ENCODE data around the gene TRABD. TPM values are rescaled to one million over a fixed set of nuclear protein-coding genes. Genes with fewer than 3 reads are reported as not detected.

TRABD gene
- total RNA-seq, 1 experiment from 2014 or later: 55.7 TPM

- Histone ChIP-seq H3K9me3 (ENCODE audit: control insufficient read depth, insufficient read depth, low read depth, low read length) (no peaks in the 10 kb centered on the region), H3K4me1 (ENCODE audit: control insufficient read depth, insufficient read depth, low read length) (no peaks in the 10 kb centered on the region), H3K27me3 (ENCODE audit: control insufficient read depth, insufficient read depth, low read length) (no peaks in the 10 kb centered on the region), H3K4me3 (ENCODE audit: low read depth in 2 of 2, low read length in 2 of 2) (no peak overlapping the region), H3K36me3 (ENCODE audit: control insufficient read depth, insufficient read depth, low read length) (no peaks in the 10 kb centered on the region), H3K27ac (ENCODE audit: low read length) (no peak overlapping the region)
- intact Hi-C loops (cut with micrococcal nuclease; ENCODE audit: unreplicated experiment): no loop called here
- no peak for ATAC-seq
- in situ Hi-C loops (cut with HindIII; ENCODE audit: low pct_unique_long_range_greater_than_20kb, low sequenced_read_pairs): no loop called here
- no TSS peak for BruUV-seq (replicated peaks)
- TF ChIP-seq SIN3A (IDR thresholded peaks at IDR 0.05; ENCODE audit: borderline replicate concordance, insufficient read depth, low read depth, low read length) (no peak), TCF7L2 (IDR thresholded peaks at IDR 0.05; ENCODE audit: low read depth, low read length) (no peak), REST (IDR thresholded peaks at IDR 0.05; ENCODE audit: insufficient read depth in 1 of 2, low read depth in 2 of 2, low read length in 1 of 2) (no peak), CTCF (IDR thresholded peaks at IDR 0.05) (no peak), POLR2AphosphoS5 (IDR thresholded peaks at IDR 0.05; ENCODE audit: low read depth, low read length) (no peak)
- ChIA-PET POLR2A (no interaction called here), CTCF (no interaction called here)
- DNase-seq (ENCODE audit: low read depth, low spot score): no peak
Observed at GRCh38 chr22:50174382-50175190, 11.1 kb upstream of the TRABD start.

GRCh38 chr22:50175191-50175461, 10.6 kb upstream of the TRABD start:
- TF ChIP-seq REST (IDR thresholded peaks at IDR 0.05; ENCODE audit: insufficient read depth in 1 of 2, low read depth in 2 of 2, low read length in 1 of 2): no peak
- no peak for TF ChIP-seq TCF7L2 (IDR thresholded peaks at IDR 0.05; ENCODE audit: low read depth, low read length)
- no peak for TF ChIP-seq POLR2AphosphoS5 (IDR thresholded peaks at IDR 0.05; ENCODE audit: low read depth, low read length)
- TF ChIP-seq SIN3A (IDR thresholded peaks at IDR 0.05; ENCODE audit: borderline replicate concordance, insufficient read depth, low read depth, low read length): no peak
- no peak for TF ChIP-seq CTCF (IDR thresholded peaks at IDR 0.05)
- POLR2A ChIA-PET: no interaction called here
- Histone ChIP-seq H3K4me3 (ENCODE audit: low read depth in 2 of 2, low read length in 2 of 2) (no peak overlapping the region), H3K4me1 (ENCODE audit: control insufficient read depth, insufficient read depth, low read length) (no peaks in the 10 kb centered on the region), H3K36me3 (ENCODE audit: control insufficient read depth, insufficient read depth, low read length) (no peaks in the 10 kb centered on the region), H3K9me3 (ENCODE audit: control insufficient read depth, insufficient read depth, low read depth, low read length) (no peaks in the 10 kb centered on the region), H3K27ac (ENCODE audit: low read length) (no peak overlapping the region), H3K27me3 (ENCODE audit: control insufficient read depth, insufficient read depth, low read length) (no peaks in the 10 kb centered on the region)
- intact Hi-C loops (cut with micrococcal nuclease; ENCODE audit: unreplicated experiment) (no loop called here), in situ Hi-C loops (cut with HindIII; ENCODE audit: low pct_unique_long_range_greater_than_20kb, low sequenced_read_pairs) (no loop called here)
- CTCF ChIA-PET: no interaction called here
- DNase-seq (ENCODE audit: low read depth, low spot score) (no peak), ATAC-seq (no peak)
- BruUV-seq (replicated peaks): no TSS peak
